ENCODE data around the gene PPP2R2C.

GRCh38 chr4:6408263-6408662, 64.2 kb downstream of the PPP2R2C start:
- no peak for TF ChIP-seq CTCF (conservative IDR thresholded peaks at IDR 0.05; ENCODE audit: low read length)
- no peak for TF ChIP-seq EZH2phosphoT487 (IDR thresholded peaks at IDR 0.05; ENCODE audit: borderline replicate concordance, low read depth, low read length)

All from OCI-LY7 (cell line).